ENCODE measurements around the gene RABL6. TPM values are rescaled to one million over a fixed set of nuclear protein-coding genes. Genes with fewer than 3 reads are reported as not detected.
"Not testable (repeated sequence)": the region's sequence is repeated elsewhere in the genome, so short reads cannot be mapped to it uniquely, and the experiment has no call there.

Gene RABL6
- total RNA-seq, 2 donors from 2014 or later, result 48.4 to 61.7 TPM

DNA sequence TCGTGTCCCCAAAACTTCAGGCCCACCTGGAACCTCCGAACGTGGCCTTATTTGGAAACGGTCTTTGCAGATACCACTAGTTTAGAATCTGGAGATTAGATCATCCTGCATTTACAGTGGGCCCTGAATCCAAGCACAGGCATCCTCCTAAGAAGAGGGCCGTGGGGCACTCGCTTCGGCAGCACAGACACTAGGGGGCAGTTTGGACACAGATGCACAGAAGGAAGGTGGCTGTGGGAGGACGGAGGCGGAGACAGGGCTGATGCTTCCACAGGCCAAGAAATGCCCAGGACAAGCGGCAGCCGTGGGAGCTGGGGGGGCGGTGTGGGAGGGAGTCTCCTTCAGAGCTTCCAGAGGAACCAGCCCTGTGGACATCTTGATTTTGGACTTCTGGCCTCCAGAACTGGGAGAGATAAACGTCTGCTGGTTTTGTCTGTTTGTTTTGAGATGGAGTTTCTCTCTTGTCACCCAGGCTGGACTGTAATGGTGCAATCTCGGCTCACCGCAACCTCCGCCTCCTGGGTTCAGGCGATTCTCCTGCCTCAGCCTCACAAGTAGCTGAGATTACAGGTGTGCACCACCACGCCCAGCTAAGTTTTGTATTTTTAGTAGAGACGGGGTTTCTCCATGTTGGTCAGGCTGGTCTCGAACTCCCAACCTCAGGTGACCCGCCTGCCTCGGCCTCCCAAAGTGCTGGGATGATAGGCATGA lies 46.8 kb upstream of the RABL6 start:
- H3K4me3 ChIP-seq; H3K27me3 ChIP-seq; H3K27ac ChIP-seq; H3K9me3 ChIP-seq; H3K36me3 ChIP-seq; DNase-seq (ENCODE audit: low spot score): not testable (repeated sequence)
- H3K4me1 ChIP-seq, result peaks cover 0 to 12% of the 10 kb centered on the region in 2 donors
- TF ChIP-seq, protein P1, sequence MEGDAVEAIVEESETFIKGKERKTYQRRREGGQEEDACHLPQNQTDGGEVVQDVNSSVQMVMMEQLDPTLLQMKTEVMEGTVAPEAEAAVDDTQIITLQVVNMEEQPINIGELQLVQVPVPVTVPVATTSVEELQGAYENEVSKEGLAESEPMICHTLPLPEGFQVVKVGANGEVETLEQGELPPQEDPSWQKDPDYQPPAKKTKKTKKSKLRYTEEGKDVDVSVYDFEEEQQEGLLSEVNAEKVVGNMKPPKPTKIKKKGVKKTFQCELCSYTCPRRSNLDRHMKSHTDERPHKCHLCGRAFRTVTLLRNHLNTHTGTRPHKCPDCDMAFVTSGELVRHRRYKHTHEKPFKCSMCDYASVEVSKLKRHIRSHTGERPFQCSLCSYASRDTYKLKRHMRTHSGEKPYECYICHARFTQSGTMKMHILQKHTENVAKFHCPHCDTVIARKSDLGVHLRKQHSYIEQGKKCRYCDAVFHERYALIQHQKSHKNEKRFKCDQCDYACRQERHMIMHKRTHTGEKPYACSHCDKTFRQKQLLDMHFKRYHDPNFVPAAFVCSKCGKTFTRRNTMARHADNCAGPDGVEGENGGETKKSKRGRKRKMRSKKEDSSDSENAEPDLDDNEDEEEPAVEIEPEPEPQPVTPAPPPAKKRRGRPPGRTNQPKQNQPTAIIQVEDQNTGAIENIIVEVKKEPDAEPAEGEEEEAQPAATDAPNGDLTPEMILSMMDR (IDR thresholded peaks at IDR 0.05), result peak in 1 of 2 donors; percentile 52

- Histone ChIP-seq H3K27ac (no peak overlapping the region), H3K36me3 (no peaks in the 10 kb centered on the region), H3K4me3 (no peak overlapping the region), H3K4me1 (peaks cover 0 to 14% of the 10 kb centered on the region in 2 donors), H3K27me3 (no peaks in the 10 kb centered on the region), H3K9me3 (no peaks in the 10 kb centered on the region)
- TF ChIP-seq, protein P1 (IDR thresholded peaks at IDR 0.05), result no peak
- DNase-seq (ENCODE audit: low spot score), result no peak
Measured at GRCh38 chr9:136761545-136761981, 46.2 kb upstream of the RABL6 start.

- Histone ChIP-seq H3K27me3 (no peaks in the 10 kb centered on the region), H3K4me1 (peaks cover 0 to 14% of the 10 kb centered on the region in 2 donors), H3K36me3 (no peaks in the 10 kb centered on the region), H3K9me3 (no peaks in the 10 kb centered on the region), H3K27ac (no peak overlapping the region), H3K4me3 (no peak overlapping the region)
- no peak for DNase-seq (ENCODE audit: low spot score)
- TF ChIP-seq, protein P1 (IDR thresholded peaks at IDR 0.05), result no peak
Measured at GRCh38 chr9:136762221-136762691, 45.5 kb upstream of the RABL6 start.

DNA sequence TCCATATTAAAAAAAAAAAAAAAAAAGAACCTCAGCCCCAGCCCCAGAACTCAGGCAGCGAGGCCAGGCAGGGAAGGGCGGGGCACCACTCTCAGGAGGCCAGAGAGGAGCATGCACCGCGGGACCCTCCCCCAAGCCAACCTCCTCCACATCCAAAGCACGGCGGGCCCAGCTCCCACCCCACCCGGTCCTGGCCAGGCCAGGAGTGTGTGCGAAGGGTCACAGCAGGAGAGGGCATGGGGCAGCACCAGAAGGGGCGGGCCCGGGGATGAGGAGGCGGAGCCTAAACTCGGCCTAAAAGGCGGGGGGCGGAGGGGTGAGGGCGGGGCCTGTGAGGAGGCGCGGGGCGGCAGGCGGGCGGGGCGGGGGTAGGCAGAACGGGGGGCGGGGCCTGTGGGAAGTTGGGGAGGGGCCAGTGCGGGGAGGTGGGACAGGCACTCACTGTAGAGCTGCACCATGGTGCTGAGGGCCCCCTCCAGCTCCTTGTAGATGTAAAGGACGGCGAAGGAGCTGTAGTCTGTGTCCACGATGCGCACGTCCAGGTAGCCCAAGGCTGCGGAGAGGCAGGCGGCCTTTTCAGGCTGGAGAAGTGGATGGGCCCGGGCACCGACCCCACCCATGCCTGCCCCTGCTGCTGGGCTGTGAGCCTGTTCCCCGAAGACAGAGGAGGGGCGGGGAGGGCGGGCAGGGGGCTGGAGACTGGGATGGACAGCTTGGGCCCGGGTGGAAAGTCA lies 44.7 kb upstream of the RABL6 start:
- Histone ChIP-seq H3K4me3 (no peak overlapping the region), H3K27ac (no peak overlapping the region), H3K27me3 (no peaks in the 10 kb centered on the region), H3K9me3 (no peaks in the 10 kb centered on the region), H3K36me3 (no peaks in the 10 kb centered on the region), H3K4me1 (peaks cover 0 to 14% of the 10 kb centered on the region in 2 donors)
- no peak for DNase-seq (ENCODE audit: low spot score)
- TF ChIP-seq, protein P1 (IDR thresholded peaks at IDR 0.05), result no peak

DNA sequence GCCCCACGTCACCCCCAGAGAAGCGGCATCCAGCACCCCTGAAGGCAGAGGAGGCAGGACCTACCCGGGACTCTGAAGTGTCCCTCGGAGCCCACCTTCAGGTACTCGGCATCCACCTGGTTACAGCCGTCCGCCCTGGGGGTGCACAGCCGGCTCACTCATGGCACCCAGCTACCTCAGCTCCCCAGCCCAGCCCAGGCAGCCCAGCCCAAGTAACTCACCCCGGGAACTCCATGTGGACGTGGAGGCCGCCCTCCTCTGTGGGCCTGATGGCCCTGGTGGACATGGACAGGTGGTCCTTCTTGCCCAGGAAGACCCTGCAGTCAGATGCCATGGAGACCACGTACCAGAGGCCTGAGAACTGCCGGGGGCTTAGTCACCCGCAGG lies 44.1 kb upstream of the RABL6 start:
- Histone ChIP-seq H3K4me1 (peaks cover 0 to 11% of the 10 kb centered on the region in 2 donors), H3K4me3 (no peak overlapping the region), H3K36me3 (no peaks in the 10 kb centered on the region), H3K27me3 (no peaks in the 10 kb centered on the region), H3K27ac (no peak overlapping the region), H3K9me3 (no peaks in the 10 kb centered on the region)
- DNase-seq (ENCODE audit: low spot score), result no peak
- TF ChIP-seq, protein P1 (IDR thresholded peaks at IDR 0.05), result no peak

All from right atrium auricular region (tissue), 2 donors.